ENCODE results near the gene TRAPPC11. TPM values are rescaled to one million over a fixed set of nuclear protein-coding genes. Genes with fewer than 3 reads are reported as not detected.

TRAPPC11 gene
- total RNA-seq, 1 donor from 2014 or later, result 37.3 TPM

DNA sequence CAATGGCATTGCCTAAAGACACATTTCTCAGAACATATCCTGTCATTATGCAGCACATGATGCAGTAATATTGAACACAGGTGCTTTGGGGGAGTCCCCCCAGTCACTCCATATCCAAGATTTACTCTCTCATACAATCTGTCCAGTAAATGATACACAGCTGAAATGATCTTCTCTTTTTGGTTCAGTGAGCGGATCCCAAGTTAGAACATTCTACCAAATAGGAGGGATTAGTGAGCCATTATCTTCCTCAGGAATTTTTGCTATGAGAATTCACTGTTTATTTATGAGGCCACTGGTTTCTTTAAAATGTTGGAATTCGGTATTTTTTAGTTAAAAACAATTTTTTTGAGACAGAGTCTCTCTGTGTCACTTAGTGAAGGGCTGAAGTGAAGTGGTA is 96.5 kb downstream of the TRAPPC11 start:
- H3K4me1 Mint-ChIP-seq (ENCODE audit: unreplicated experiment), result no peaks in the 10 kb centered on the region
- peaks cover 2% of the 10 kb centered on the region for H3K36me3 Mint-ChIP-seq (ENCODE audit: unreplicated experiment)
- TF ChIP-seq, protein P1, sequence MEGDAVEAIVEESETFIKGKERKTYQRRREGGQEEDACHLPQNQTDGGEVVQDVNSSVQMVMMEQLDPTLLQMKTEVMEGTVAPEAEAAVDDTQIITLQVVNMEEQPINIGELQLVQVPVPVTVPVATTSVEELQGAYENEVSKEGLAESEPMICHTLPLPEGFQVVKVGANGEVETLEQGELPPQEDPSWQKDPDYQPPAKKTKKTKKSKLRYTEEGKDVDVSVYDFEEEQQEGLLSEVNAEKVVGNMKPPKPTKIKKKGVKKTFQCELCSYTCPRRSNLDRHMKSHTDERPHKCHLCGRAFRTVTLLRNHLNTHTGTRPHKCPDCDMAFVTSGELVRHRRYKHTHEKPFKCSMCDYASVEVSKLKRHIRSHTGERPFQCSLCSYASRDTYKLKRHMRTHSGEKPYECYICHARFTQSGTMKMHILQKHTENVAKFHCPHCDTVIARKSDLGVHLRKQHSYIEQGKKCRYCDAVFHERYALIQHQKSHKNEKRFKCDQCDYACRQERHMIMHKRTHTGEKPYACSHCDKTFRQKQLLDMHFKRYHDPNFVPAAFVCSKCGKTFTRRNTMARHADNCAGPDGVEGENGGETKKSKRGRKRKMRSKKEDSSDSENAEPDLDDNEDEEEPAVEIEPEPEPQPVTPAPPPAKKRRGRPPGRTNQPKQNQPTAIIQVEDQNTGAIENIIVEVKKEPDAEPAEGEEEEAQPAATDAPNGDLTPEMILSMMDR (IDR thresholded peaks at IDR 0.05), result no peak
- peaks cover 7% of the 10 kb centered on the region for H3K9me3 Mint-ChIP-seq (ENCODE audit: unreplicated experiment)
- H3K4me3 Mint-ChIP-seq (ENCODE audit: unreplicated experiment), result no peak overlapping the region
- H3K27me3 Mint-ChIP-seq (ENCODE audit: unreplicated experiment), result peaks cover 15% of the 10 kb centered on the region
- DNase-seq (ENCODE audit: extremely low spot score, unreplicated experiment), result no peak
- H3K27ac Mint-ChIP-seq (ENCODE audit: unreplicated experiment), result no peak overlapping the region

DNA sequence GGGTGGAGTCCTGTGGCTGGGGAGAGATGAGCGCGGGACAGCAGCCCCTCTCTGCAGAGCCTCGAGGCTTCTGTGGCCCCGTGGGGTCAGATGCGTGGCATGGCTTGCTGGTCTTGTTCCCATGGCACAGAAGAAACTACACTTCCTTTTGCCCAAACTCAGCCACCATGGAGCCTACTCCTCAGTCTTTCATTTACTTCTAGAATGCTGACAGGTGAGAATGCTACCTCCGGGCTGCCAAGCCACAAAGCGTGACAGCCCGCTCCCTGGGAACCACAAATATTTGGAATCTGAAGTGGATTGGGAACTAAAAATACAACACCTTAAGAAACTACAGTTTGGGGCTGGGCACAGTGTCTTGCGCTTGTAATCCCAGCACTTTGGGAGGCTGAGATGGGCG is 98.0 kb downstream of the TRAPPC11 start:
- Mint-ChIP-seq H3K4me1 (ENCODE audit: unreplicated experiment) (no peaks in the 10 kb centered on the region), H3K36me3 (ENCODE audit: unreplicated experiment) (no peaks in the 10 kb centered on the region), H3K27ac (ENCODE audit: unreplicated experiment) (no peak overlapping the region), H3K9me3 (ENCODE audit: unreplicated experiment) (no peaks in the 10 kb centered on the region), H3K4me3 (ENCODE audit: unreplicated experiment) (no peak overlapping the region), H3K27me3 (ENCODE audit: unreplicated experiment) (peaks cover 14% of the 10 kb centered on the region)
- TF ChIP-seq, protein P1 (IDR thresholded peaks at IDR 0.05), result no peak
- no peak for DNase-seq (ENCODE audit: extremely low spot score, unreplicated experiment)

DNA sequence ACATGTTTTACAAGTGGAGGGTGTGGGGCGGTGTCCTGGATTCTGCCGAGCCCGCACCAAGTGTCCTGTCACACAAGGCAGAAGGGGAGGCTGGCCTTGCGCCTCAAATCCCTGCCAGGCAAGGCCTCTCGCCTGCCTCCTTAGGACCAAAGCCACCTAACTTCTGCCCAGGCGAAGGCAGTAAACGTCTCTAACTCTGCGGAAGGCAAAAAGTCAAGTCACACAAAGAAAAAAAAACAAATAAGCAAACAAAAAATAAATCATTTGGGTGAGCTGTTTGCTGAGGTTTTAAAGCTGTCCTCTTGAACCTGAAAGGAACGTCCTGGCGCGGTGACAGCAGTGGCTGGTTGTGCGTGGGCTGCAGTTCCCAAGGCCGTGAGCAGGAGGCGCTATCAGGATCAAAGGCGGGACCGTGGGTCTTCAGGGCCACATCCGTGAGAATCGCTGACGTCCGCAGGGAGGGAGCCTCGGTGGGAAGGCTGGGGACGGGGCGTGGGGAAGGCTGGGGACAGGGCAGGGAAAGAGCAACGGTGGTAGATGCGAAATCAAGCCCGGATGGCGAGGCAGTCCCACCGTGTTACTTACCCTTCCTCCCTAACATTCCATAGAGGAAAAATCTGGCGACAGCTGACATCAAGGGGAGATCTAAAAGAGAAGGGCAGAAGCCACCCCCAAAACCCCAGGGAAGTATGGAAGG is 99.1 kb downstream of the TRAPPC11 start:
- Mint-ChIP-seq H3K27me3 (ENCODE audit: unreplicated experiment) (peaks cover 22% of the 10 kb centered on the region), H3K36me3 (ENCODE audit: unreplicated experiment) (no peaks in the 10 kb centered on the region), H3K27ac (ENCODE audit: unreplicated experiment) (no peak overlapping the region), H3K9me3 (ENCODE audit: unreplicated experiment) (no peaks in the 10 kb centered on the region), H3K4me1 (ENCODE audit: unreplicated experiment) (no peaks in the 10 kb centered on the region), H3K4me3 (ENCODE audit: unreplicated experiment) (no peak overlapping the region)
- no peak for DNase-seq (ENCODE audit: extremely low spot score, unreplicated experiment)
- TF ChIP-seq, protein P1 (IDR thresholded peaks at IDR 0.05), result no peak

DNA sequence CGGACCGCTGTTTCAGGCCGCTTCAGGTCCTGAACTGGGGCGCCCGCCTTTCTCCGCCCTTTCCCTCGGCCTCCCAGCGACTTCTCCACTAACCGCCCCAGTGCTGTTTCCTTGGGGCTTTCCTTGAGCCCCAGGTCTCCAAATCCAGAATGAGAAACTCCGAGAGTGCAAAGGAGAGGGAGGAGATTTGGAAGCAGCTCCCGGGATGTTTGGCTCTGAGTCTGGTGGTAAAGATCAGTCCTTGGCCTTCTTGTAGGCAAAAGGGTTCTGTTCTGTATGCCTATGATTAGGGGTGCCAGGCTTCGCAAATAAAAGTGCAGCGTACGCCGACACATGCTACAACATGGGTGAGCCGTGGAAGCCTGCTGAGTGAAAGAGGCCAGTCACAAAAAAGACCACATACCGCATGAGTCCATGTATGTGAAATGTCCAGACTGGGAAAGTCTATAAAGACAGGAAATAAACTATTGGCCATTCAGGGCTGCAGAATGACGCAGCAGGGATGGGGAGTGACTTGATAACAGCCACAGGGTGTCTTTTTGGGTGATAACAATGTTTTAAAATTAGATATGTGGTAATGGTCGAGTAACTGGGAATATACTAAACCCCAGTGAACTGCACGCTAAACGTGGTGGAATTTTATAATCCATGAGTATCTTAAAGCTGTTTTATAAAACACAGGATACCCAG is 99.8 kb downstream of the TRAPPC11 start:
- no peak overlapping the region for H3K27ac Mint-ChIP-seq (ENCODE audit: unreplicated experiment)
- TF ChIP-seq, protein P1 (IDR thresholded peaks at IDR 0.05), result no peak
- peaks cover 22% of the 10 kb centered on the region for H3K27me3 Mint-ChIP-seq (ENCODE audit: unreplicated experiment)
- H3K36me3 Mint-ChIP-seq (ENCODE audit: unreplicated experiment), result no peaks in the 10 kb centered on the region
- H3K4me3 Mint-ChIP-seq (ENCODE audit: unreplicated experiment), result no peak overlapping the region
- DNase-seq (ENCODE audit: extremely low spot score, unreplicated experiment), result no peak
- H3K9me3 Mint-ChIP-seq (ENCODE audit: unreplicated experiment), result no peaks in the 10 kb centered on the region
- no peaks in the 10 kb centered on the region for H3K4me1 Mint-ChIP-seq (ENCODE audit: unreplicated experiment)

DNA sequence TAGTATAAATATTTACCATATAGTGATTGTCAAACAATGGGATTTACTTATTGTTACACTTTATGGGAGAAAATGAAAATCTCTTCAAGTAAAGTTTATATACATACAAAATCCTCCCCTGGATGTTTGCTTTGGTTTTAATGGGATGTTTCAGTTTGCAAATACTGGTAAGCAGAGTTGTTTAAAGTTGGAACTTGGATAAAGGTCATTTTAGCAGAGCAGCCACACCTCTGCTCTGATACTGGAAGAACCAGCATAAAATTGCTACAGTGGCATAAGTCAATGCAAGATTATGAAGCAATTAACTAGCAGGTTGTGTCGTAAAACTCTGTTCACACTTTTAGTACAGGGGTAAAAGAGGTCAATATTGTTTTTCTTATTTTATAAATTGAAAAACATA is 101.2 kb downstream of the TRAPPC11 start:
- Mint-ChIP-seq H3K4me3 (ENCODE audit: unreplicated experiment) (no peak overlapping the region), H3K4me1 (ENCODE audit: unreplicated experiment) (no peaks in the 10 kb centered on the region), H3K36me3 (ENCODE audit: unreplicated experiment) (no peaks in the 10 kb centered on the region), H3K9me3 (ENCODE audit: unreplicated experiment) (no peaks in the 10 kb centered on the region), H3K27me3 (ENCODE audit: unreplicated experiment) (peaks cover 22% of the 10 kb centered on the region), H3K27ac (ENCODE audit: unreplicated experiment) (no peak overlapping the region)
- no peak for DNase-seq (ENCODE audit: extremely low spot score, unreplicated experiment)
- TF ChIP-seq, protein P1 (IDR thresholded peaks at IDR 0.05), result no peak
